Measurements from ENCODE around the gene FPGS.
A peak's percentile ranks its signal among the peaks of the same experiment; 100 is the strongest.

DNA sequence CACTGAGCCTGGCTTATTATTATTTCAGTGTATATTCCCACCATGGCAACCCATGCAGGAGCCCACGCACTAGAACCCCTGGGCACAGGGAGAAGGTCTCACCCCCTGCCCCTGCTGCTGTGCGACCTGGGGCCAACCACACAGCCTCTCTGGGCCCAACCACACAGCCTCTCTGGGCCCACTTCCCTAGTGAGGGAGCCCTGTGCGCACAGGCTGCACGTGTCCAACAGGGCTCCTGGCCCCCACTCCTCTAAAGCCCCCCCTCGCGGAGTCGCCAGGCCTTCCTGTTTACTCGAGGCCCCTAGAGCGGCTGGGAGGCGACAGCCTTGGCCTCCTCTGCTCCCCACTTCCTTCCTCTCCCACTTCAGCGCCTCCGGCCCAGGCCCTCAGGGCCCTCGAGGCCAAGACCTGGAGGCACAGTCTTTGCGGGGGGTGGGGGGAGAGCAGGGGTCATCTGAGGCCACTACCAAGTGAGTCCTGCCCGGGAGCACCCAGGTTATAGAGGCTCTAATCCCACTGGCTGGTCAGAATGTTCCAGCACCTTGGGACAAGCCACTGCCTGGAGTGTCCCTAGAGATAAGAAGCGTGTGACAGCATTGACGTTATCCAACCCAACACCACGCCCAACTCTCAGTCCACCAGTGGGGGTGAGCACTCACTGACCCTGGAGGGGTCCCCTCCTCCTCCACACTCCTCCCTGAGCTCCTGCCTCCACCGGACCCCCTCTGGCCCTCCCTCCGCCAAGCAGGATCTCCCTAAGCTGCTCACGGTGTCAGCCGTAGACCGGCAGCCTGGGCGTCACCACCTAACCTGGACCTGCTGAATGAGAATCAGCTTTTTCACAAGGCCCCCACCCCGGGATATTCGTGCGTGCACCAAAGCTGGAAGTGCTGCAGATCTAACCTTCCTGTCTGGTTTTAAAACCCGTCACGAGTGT is 59.7 kb downstream of the FPGS start:
- TF ChIP-seq CTCF (IDR thresholded peaks at IDR 0.05), result no peak
- peak in 1 of 3 donors; percentile 26 for TF ChIP-seq POLR2A (IDR thresholded peaks at IDR 0.05)

Measured in body of pancreas (tissue), 4 donors.